ENCODE measurements around the gene TAF5L.
"Not testable (repeated sequence)": the region's sequence is repeated elsewhere in the genome, so short reads cannot be mapped to it uniquely, and the experiment has no call there.

Gene TAF5L

GRCh38 chr1:229599218-229599954 lies 26.5 kb downstream of the TAF5L start:
- no peak for DNase-seq

GRCh38 chr1:229597877-229598276 lies 28.0 kb downstream of the TAF5L start:
- DNase-seq: no peak

- no peak for DNase-seq
Observed at GRCh38 chr1:229596925-229597699, 28.8 kb downstream of the TAF5L start.

- not testable (repeated sequence) for DNase-seq
Observed at GRCh38 chr1:229595876-229596275, 30.0 kb downstream of the TAF5L start.

- no peak for DNase-seq
Observed at GRCh38 chr1:229594227-229595008, 31.5 kb downstream of the TAF5L start.

- no peak for DNase-seq
Observed at GRCh38 chr1:229593800-229594199, 32.1 kb downstream of the TAF5L start.

- no peak for DNase-seq
Observed at GRCh38 chr1:229590119-229590518, 35.8 kb downstream of the TAF5L start.

GRCh38 chr1:229585338-229585737 lies 40.6 kb downstream of the TAF5L start:
- no peak for DNase-seq

- no peak for DNase-seq
Observed at GRCh38 chr1:229582715-229583114, 43.2 kb downstream of the TAF5L start.

GRCh38 chr1:229582011-229582694 lies 43.8 kb downstream of the TAF5L start:
- DNase-seq: no peak

- no peak for DNase-seq
Observed at GRCh38 chr1:229581485-229581884, 44.4 kb downstream of the TAF5L start.

- DNase-seq: no peak
Observed at GRCh38 chr1:229579059-229579673, 46.8 kb downstream of the TAF5L start.

- no peak for DNase-seq
Observed at GRCh38 chr1:229578168-229579058, 47.5 kb downstream of the TAF5L start.

GRCh38 chr1:229574679-229575442 lies 51.1 kb downstream of the TAF5L start:
- DNase-seq: no peak

GRCh38 chr1:229572286-229572685 lies 53.6 kb downstream of the TAF5L start:
- no peak for DNase-seq

GRCh38 chr1:229570891-229571516 lies 54.9 kb downstream of the TAF5L start:
- DNase-seq: no peak

GRCh38 chr1:229570305-229570704 lies 55.6 kb downstream of the TAF5L start:
- no peak for DNase-seq

GRCh38 chr1:229567109-229567868 lies 58.6 kb downstream of the TAF5L start:
- no peak for DNase-seq

GRCh38 chr1:229563701-229564100 lies 62.2 kb downstream of the TAF5L start:
- DNase-seq: no peak
